CD14-positive monocyte (primary cell): ENCODE data around the gene PFN1. TPM values are rescaled to one million over a fixed set of nuclear protein-coding genes. Genes with fewer than 3 reads are reported as not detected.

Experiments used
- DNase-seq, 3 donors: peaks; one replicate each; pipeline ENCODE4 v3.0.0-alpha.2; 2011 to 2022
- H2AFZ ChIP-seq: 2 replicates; pipeline ENCODE4 v1.6.0; 2012; ENCODE audit warnings: mild to moderate bottlenecking, low read depth, low read length, inconsistent platforms; ENCODE audit not compliant: insufficient read depth, poor library complexity, severe bottlenecking
- H3K27ac ChIP-seq, 2 donors: 1 replicate in 1 of 2; 2 replicates in 1 of 2; pipeline ENCODE4 v1.5.1; 2012 to 2013; ENCODE audit warnings: low read length in 2 of 2, control low read depth in 1 of 2, inconsistent platforms in 1 of 2, low read depth in 1 of 2, mild to moderate bottlenecking in 1 of 2
- H3K27me3 ChIP-seq, 2 donors: one replicate each; pipeline versions ENCODE4 v1.6.0 to v1.6.1; 2011 to 2013; ENCODE audit warnings: low read length in 2 of 2; ENCODE audit not compliant: control insufficient read depth in 2 of 2, insufficient read depth in 2 of 2
- H3K36me3 ChIP-seq, 2 donors: replicated peaks in 1 of 2; 1 replicate in 1 of 2; 2 replicates in 1 of 2; pipeline versions ENCODE4 v1.5.1 to v1.6.1; 2012 to 2013; ENCODE audit warnings: low read length in 2 of 2, control low read depth in 1 of 2, inconsistent platforms in 1 of 2, mild to moderate bottlenecking in 1 of 2; ENCODE audit not compliant: insufficient read depth in 2 of 2, control insufficient read depth in 1 of 2
- H3K4me1 ChIP-seq, 2 donors: 1 replicate in 1 of 2; 2 replicates in 1 of 2; pipeline versions ENCODE4 v1.5.1 to v1.6.1; 2012 to 2013; ENCODE audit warnings: low read length in 2 of 2, control low read depth in 1 of 2, inconsistent platforms in 1 of 2, mild to moderate bottlenecking in 1 of 2, moderate library complexity in 1 of 2; ENCODE audit not compliant: insufficient read depth in 2 of 2, control insufficient read depth in 1 of 2
- H3K4me2 ChIP-seq: replicated peaks from 2 replicates; pipeline ENCODE3; 2012; ENCODE audit warnings: low read length, moderate library complexity, mild to moderate bottlenecking; ENCODE audit not compliant: poor library complexity, severe bottlenecking; ENCODE audit errors: extremely low read depth
- H3K4me3 ChIP-seq, 3 experiments: fragments of 200-600 bp in 1 of 3; sonication (generic) in 1 of 3; replicated peaks in 1 of 3; 1 replicate in 2 of 3; 2 replicates in 1 of 3; pipeline ENCODE4 v1.5.1; 2011 to 2013; ENCODE audit warnings: low read length in 3 of 3, mild to moderate bottlenecking in 3 of 3, control low read depth in 2 of 3, low read depth in 2 of 3, inconsistent platforms in 1 of 3, moderate library complexity in 1 of 3
- H3K79me2 ChIP-seq: 2 replicates; pipeline ENCODE4 v1.6.0; 2012; ENCODE audit warnings: mild to moderate bottlenecking, control low read depth, inconsistent platforms, low read length, moderate library complexity; ENCODE audit not compliant: insufficient read depth
- H3K9ac ChIP-seq: 2 replicates; pipeline ENCODE4 v1.6.0; 2017; ENCODE audit warnings: low read length, mild to moderate bottlenecking; ENCODE audit not compliant: insufficient read depth, poor library complexity, severe bottlenecking
- H3K9me3 ChIP-seq, 2 donors: replicated peaks in 1 of 2; 1 replicate in 1 of 2; 2 replicates in 1 of 2; pipeline versions ENCODE4 v1.5.1 to v1.6.1; 2012 to 2013; ENCODE audit warnings: low read length in 2 of 2, control low read depth in 1 of 2; ENCODE audit not compliant: control insufficient read depth in 1 of 2, insufficient read depth in 1 of 2
- H4K20me1 ChIP-seq: 2 replicates; pipeline ENCODE4 v1.6.0; 2012; ENCODE audit warnings: mild to moderate bottlenecking, low read length, control low read depth, moderate library complexity; ENCODE audit not compliant: insufficient read depth
- H3K27ac Mint-ChIP-seq, 7 donors: one replicate each; pipeline ENCODE4 v1.8.0; 2020; ENCODE audit warnings: mild to moderate bottlenecking in 7 of 7, mixed read lengths in 7 of 7, moderate library complexity in 6 of 7, inconsistent platforms in 2 of 7
- H3K27me3 Mint-ChIP-seq, 3 donors: one replicate each; pipeline ENCODE4 v1.8.0; 2021 to 2022; ENCODE audit warnings: low read depth in 3 of 3, mild to moderate bottlenecking in 3 of 3, mixed read lengths in 3 of 3, moderate library complexity in 3 of 3, inconsistent platforms in 1 of 3
- H3K36me3 Mint-ChIP-seq, 2 donors: one replicate each; pipeline ENCODE4 v1.8.0; 2020; ENCODE audit warnings: mixed read lengths in 2 of 2, inconsistent platforms in 1 of 2, mild to moderate bottlenecking in 1 of 2
- H3K4me1 Mint-ChIP-seq: one replicate; pipeline ENCODE4 v1.8.0; 2020; ENCODE audit warnings: mild to moderate bottlenecking, mixed read lengths
- H3K4me3 Mint-ChIP-seq, 2 donors: one replicate each; pipeline ENCODE4 v1.8.0; 2020; ENCODE audit warnings: mild to moderate bottlenecking in 2 of 2, mixed read lengths in 2 of 2, moderate library complexity in 1 of 2
- H3K9me3 Mint-ChIP-seq, 7 donors: one replicate each; pipeline ENCODE4 v1.8.0; 2020 to 2022; ENCODE audit warnings: mixed read lengths in 7 of 7, mild to moderate bottlenecking in 6 of 7, moderate library complexity in 6 of 7, inconsistent platforms in 2 of 7
- CTCF ChIP-seq: fragments of 200-600 bp; IDR thresholded peaks from one replicate; pipeline ENCODE4 v1.8.0; 2022; ENCODE audit warnings: antibody characterized with exemption, mild to moderate bottlenecking
- WGBS: methylation state at CpG from one replicate; pipeline ENCODE4 v1.1.5; 2013; ENCODE audit warnings: missing lambda C conversion rate; ENCODE audit not compliant: insufficient coverage; 5-methylcytosine and 5-hydroxymethylcytosine counted together
- intact Hi-C, 2 donors: fragments of 100-400 bp; cut with micrococcal nuclease; formaldehyde crosslinking; loops; one replicate each; pipeline versions ENCODE4 v1.15.0 to v1.15.1; 2023
- polyA plus RNA-seq, 3 donors: library from polyadenylated mRNA; depleted of rRNA in 1 of 3; unstranded in 2 of 3; stranded (reverse) in 1 of 3; fragments of 300-500 nt in 2 of 3; fragments of >200 nt in 1 of 3; fragmentation: Illumina TruSeq in 2 of 3; gene quantifications; 1 replicate in 2 of 3; 2 replicates in 1 of 3; pipeline ENCODE4 v1.2.3, GENCODE V29; 2012 to 2021

The PFN1 gene
- polyA plus RNA-seq, 3 donors: 842 to 1,613 (median 1,582) TPM

GRCh38 chr17:4939546-4939795 lies 8.9 kb downstream of the PFN1 start:
- peak overlapping the region; percentile 89 for H3K9ac ChIP-seq
- peaks cover 60% of the 10 kb centered on the region for H3K4me1 Mint-ChIP-seq
- no peaks in the 10 kb centered on the region for H3K9me3 Mint-ChIP-seq
- peak overlapping the region; percentile 94 for H3K27ac ChIP-seq
- peaks cover 0 to 4% (median under 1%) of the 10 kb centered on the region in 3 donors for H3K27me3 Mint-ChIP-seq
- WGBS: 0% methylated on average over 16 of the region's 16 CpGs
- peaks cover 53 to 59% of the 10 kb centered on the region in 2 donors for H3K4me1 ChIP-seq
- peaks cover 55% of the 10 kb centered on the region for H4K20me1 ChIP-seq
- no peaks in the 10 kb centered on the region for H3K9me3 ChIP-seq
- intact Hi-C loops: loop anchor here in 1 of 2 donors (5.0 kb wide), 1 partner anchor 38 kb away; no protein-coding TSS in a partner anchor
- H3K4me2 ChIP-seq: peak overlapping the region; percentile 89
- peaks cover 66% of the 10 kb centered on the region for H3K79me2 ChIP-seq
- TF ChIP-seq CTCF: no peak
- peaks cover 51 to 54% of the 10 kb centered on the region in 2 donors for H3K36me3 Mint-ChIP-seq
- DNase-seq: no peak
- H3K27ac Mint-ChIP-seq: peak overlapping the region; percentile 89 to 96 (median 92)
- H3K4me3 Mint-ChIP-seq: peak overlapping the region; percentile 90 to 95
- H2AFZ ChIP-seq: peak overlapping the region; percentile 87
- H3K36me3 ChIP-seq: peaks cover 34 to 46% of the 10 kb centered on the region in 2 donors
- H3K4me3 ChIP-seq: peak overlapping the region; percentile 76 to 94 (median 78)
- H3K27me3 ChIP-seq: no peaks in the 10 kb centered on the region

- peak overlapping the region; percentile 90 to 95 for H3K4me3 Mint-ChIP-seq
Measured at GRCh38 chr17:4938688-4939545, 9.4 kb downstream of the PFN1 start.

More at GRCh38 chr17:4938688-4939545, 9.4 kb downstream of the PFN1 start:
- H3K9me3 Mint-ChIP-seq: no peaks in the 10 kb centered on the region
- Histone ChIP-seq H3K4me2 (peak overlapping the region; percentile 89), H3K9ac (peak overlapping the region; percentile 89), H3K9me3 (no peaks in the 10 kb centered on the region), H3K79me2 (peaks cover 60% of the 10 kb centered on the region), H3K4me1 (peaks cover 53 to 59% of the 10 kb centered on the region in 2 donors), H3K27me3 (no peaks in the 10 kb centered on the region), H3K27ac (peak overlapping the region; percentile 94), H3K4me3 (peak overlapping the region; percentile 76 to 94 (median 78)), H4K20me1 (peaks cover 50% of the 10 kb centered on the region), H3K36me3 (peaks cover 33 to 44% of the 10 kb centered on the region in 2 donors), H2AFZ (peak overlapping the region; percentile 87)
- H3K4me1 Mint-ChIP-seq: peaks cover 60% of the 10 kb centered on the region
- peak overlapping the region; percentile 89 to 96 (median 92) for H3K27ac Mint-ChIP-seq
- DNase-seq: no peak
- TF ChIP-seq CTCF: no peak
- peaks cover 48 to 50% of the 10 kb centered on the region in 2 donors for H3K36me3 Mint-ChIP-seq
- H3K27me3 Mint-ChIP-seq: peaks cover under 1 to 5% (median 4%) of the 10 kb centered on the region in 3 donors
- intact Hi-C loops: loop anchor here in 1 of 2 donors (5.0 kb wide), 1 partner anchor 38 kb away; no protein-coding TSS in a partner anchor
- WGBS: 64% methylated on average over 16 of the region's 19 CpGs
